Measurements from ENCODE around the gene SARNP. TPM values are rescaled to one million over a fixed set of nuclear protein-coding genes. Genes with fewer than 3 reads are reported as not detected.

The SARNP gene
- total and polyA plus RNA-seq, 9 donors = 48.0 to 89.3 (median 59.7) TPM

DNA sequence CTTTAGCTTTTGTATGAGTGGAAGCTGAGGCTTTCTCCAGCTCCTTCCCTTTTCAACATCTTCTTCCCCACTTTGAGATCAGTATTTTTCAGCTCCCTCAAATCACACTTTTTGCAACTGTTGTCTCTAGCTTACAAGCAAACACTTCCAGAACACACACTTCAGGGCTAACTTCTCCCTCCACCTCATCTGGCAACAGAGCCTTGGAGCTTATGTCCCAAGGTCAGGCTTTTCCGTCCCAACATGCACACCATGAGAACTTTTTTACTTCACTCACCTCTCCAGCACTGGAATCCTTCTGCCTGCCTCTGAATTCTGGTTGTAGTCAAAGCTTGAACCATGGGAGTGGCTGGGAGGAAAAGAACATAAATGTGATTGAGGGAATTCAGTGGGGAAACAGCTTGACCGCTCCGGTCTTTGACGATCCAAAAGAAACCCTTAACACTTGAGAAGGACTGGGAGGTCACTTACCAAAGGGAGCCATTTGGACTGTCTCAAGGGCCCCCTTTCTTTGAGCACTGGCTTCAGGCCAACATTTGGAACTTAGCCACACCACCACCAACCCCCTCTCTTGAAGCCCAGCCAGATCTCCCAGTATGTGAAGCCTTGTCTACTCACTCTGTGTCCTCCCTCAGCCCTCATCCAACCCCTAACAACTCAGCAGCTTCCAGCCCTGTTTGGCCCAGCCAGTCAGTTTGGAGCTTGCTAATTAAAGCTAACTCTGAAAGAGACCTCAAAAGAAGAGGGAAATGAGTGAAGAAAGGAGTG, 105.6 kb downstream of the SARNP start:
- H3K4me3 ChIP-seq = no peak overlapping the region
- intact Hi-C loops (cut with DNase I) = no loop called here
- H3K4me1 ChIP-seq (ENCODE audit: insufficient read depth) = peaks cover 12% of the 10 kb centered on the region
- H3K27ac ChIP-seq = no peak overlapping the region
- no peaks in the 10 kb centered on the region for H3K36me3 ChIP-seq
- H3K27me3 ChIP-seq = no peaks in the 10 kb centered on the region
- no peak for DNase-seq
- TF ChIP-seq, protein P1, sequence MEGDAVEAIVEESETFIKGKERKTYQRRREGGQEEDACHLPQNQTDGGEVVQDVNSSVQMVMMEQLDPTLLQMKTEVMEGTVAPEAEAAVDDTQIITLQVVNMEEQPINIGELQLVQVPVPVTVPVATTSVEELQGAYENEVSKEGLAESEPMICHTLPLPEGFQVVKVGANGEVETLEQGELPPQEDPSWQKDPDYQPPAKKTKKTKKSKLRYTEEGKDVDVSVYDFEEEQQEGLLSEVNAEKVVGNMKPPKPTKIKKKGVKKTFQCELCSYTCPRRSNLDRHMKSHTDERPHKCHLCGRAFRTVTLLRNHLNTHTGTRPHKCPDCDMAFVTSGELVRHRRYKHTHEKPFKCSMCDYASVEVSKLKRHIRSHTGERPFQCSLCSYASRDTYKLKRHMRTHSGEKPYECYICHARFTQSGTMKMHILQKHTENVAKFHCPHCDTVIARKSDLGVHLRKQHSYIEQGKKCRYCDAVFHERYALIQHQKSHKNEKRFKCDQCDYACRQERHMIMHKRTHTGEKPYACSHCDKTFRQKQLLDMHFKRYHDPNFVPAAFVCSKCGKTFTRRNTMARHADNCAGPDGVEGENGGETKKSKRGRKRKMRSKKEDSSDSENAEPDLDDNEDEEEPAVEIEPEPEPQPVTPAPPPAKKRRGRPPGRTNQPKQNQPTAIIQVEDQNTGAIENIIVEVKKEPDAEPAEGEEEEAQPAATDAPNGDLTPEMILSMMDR (IDR thresholded peaks at IDR 0.05) = no peak
- TF ChIP-seq POLR2A (IDR thresholded peaks at IDR 0.05) (no peak), EP300 (IDR thresholded peaks at IDR 0.05) (no peak)
- 20 to 44% (median 36%) methylated on average over 4 of the region's 4 CpGs for WGBS, 3 donors
- no peaks in the 10 kb centered on the region for H3K9me3 ChIP-seq

DNA sequence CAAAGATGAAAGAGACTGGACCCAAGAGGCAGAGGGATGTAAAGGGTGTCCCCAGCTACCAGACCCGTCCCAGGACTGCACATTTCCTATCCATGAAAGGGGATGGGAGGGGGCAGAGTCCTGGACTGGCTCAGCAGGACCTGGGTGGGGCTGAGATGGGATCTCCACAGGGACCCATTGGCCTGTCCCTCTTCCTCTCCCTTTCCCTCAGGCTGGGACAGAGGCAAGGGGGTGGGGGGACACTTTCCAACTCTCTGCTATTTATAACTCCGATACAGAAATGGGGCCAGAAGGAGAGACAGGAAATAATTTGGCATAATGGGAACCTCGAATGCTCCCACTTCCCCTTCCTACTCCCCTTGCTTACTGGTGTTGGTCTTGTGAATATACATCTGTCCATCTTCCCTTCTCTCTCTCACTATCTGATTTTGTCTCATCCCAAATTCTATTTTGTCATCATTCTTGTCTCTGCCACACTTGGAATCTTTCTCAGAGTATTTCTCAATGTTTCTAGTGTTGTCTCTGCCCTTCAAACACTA, 108.8 kb downstream of the SARNP start:
- no peak for TF ChIP-seq EP300 (IDR thresholded peaks at IDR 0.05)
- TF ChIP-seq POLR2A (IDR thresholded peaks at IDR 0.05) = no peak
- TF ChIP-seq, protein P1 (IDR thresholded peaks at IDR 0.05) = no peak
- H3K4me3 ChIP-seq = no peak overlapping the region
- no peaks in the 10 kb centered on the region for H3K27me3 ChIP-seq
- H3K27ac ChIP-seq = no peak overlapping the region
- intact Hi-C loops (cut with DNase I) = no loop called here
- H3K36me3 ChIP-seq = no peaks in the 10 kb centered on the region
- 11% methylated on average over 3 of the region's 3 CpGs for WGBS, 3 donors
- no peak for DNase-seq
- H3K4me1 ChIP-seq (ENCODE audit: insufficient read depth) = peaks cover 5% of the 10 kb centered on the region
- H3K9me3 ChIP-seq = no peaks in the 10 kb centered on the region

DNA sequence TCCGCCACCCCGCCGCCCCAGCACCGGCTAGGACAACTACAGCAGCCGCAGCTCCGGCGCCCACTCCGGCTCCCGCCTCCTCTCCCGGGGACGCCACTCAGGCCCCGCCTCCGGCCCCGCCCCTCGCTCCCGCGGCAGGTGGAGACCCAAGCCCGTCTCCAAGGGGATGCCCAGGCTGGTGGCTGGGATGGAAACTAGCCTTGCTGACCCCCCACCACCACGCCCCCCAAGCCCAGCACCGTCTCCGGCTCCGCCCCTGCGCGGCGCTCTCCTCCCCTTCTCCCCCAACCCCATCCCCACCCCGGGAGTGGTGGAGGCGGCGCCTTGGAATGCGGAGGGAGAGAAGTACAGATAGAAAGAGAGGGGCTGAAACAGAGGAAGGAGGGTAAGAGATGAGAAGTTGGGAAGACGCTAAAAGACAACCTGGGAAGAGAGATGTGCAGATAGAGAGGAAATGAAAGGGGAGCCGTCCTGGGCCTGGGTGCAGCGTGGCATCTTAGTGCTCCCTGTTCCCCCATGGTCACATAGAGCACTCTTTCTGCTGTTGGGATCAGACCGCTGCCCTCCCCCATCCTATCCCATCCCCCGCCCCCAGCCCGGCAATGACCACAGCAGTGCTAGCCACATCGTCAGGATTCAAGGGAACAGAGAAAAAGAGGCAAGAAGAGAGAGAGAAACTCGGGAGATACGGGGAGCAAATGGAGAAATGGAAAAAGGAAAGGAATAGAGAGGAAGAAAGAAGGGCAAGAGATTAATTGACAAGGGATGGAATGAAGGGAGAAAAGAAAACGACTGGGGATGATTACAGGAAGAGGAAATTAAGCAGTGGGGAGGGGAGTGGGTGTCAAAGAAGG, 109.5 kb downstream of the SARNP start, which contains the start of gene ITGA7:
Gene ITGA7, minus strand, starts transcription at position 64 of the 854 bp plus-strand sequence. CDS start 222 bp downstream, outside the sequence.
- intact Hi-C loops (cut with DNase I) = no loop called here

More for the DNA sequence above, 109.5 kb downstream of the SARNP start, which contains the start of gene ITGA7:
- H3K4me3 ChIP-seq = peak within 1 kb of the TSS; percentile 55
- WGBS, 3 donors = 1% methylated on average over 21 to 39 of the region's 39 CpGs
- H3K4me1 ChIP-seq (ENCODE audit: insufficient read depth) = peaks cover 5% of the 10 kb centered on the region
- no peaks in the 10 kb centered on the region for H3K27me3 ChIP-seq
- DNase-seq = peak; percentile 71 to 82 (median 80)
- no peaks in the 10 kb centered on the region for H3K36me3 ChIP-seq
- no peak for TF ChIP-seq POLR2A (IDR thresholded peaks at IDR 0.05)
- no peak for TF ChIP-seq EP300 (IDR thresholded peaks at IDR 0.05)
- TF ChIP-seq, protein P1 (IDR thresholded peaks at IDR 0.05) = no peak
- peak within 1 kb of the TSS in 1 of 2 donors; percentile 5 for H3K27ac ChIP-seq
- no peaks in the 10 kb centered on the region for H3K9me3 ChIP-seq

Small RNAs within 50 kb of the gene (small RNA-seq; reads per million reads assigned to genes)
- gene AC009779.1 = not detected
- gene RF00017 = not detected

Other genes starting within 250 kb of the SARNP start
- gene OR2AP1, start 245.3 kb downstream of the SARNP start, total RNA-seq = not detected
- gene OR2AP1, start 245.3 kb downstream of the SARNP start, polyA plus RNA-seq = not detected
- not detected for gene OR10P1, start 180.8 kb downstream of the SARNP start, total RNA-seq
- not detected for gene OR10P1, start 180.8 kb downstream of the SARNP start, polyA plus RNA-seq
- gene ITGA7, start 109.8 kb downstream of the SARNP start, total RNA-seq = 10 to 100 TPM in 5 of 7 donors, 1 to 10 TPM in 2; 4.9 to 69.6 (median 25.9) TPM
- gene ITGA7, start 109.8 kb downstream of the SARNP start, polyA plus RNA-seq = 10 to 100 TPM; 19.5 to 38.3 TPM
- gene BLOC1S1, start 101.7 kb downstream of the SARNP start, total RNA-seq = 100 to 1,000 TPM in 4 of 7 donors, 10 to 100 TPM in 3; 96.0 to 143 (median 120) TPM
- 100 to 1,000 TPM; 101 to 214 TPM for gene BLOC1S1, start 101.7 kb downstream of the SARNP start, polyA plus RNA-seq
- 1 to 10 TPM; 3.7 to 8.9 (median 7.2) TPM for gene RDH5, start 97.3 kb downstream of the SARNP start, total RNA-seq
- 1 to 10 TPM; 5.1 to 5.9 TPM for gene RDH5, start 97.3 kb downstream of the SARNP start, polyA plus RNA-seq
- 100 to 1,000 TPM; 406 to 954 (median 762) TPM for gene CD63, start 88.7 kb downstream of the SARNP start, total RNA-seq
- gene CD63, start 88.7 kb downstream of the SARNP start, polyA plus RNA-seq = 1,000 to 10,000 TPM in 1 of 2 donors, 100 to 1,000 TPM in 1; 676 to 1,943 TPM
- gene GDF11, start 74.6 kb downstream of the SARNP start, total RNA-seq = 10 to 100 TPM in 4 of 7 donors, 1 to 10 TPM in 3; 2.2 to 27.7 (median 12.3) TPM
- gene GDF11, start 74.6 kb downstream of the SARNP start, polyA plus RNA-seq = 1 to 10 TPM; 3.4 to 8.0 TPM
- gene ORMDL2, start 317 bp upstream of the SARNP start, total RNA-seq = 10 to 100 TPM in 6 of 7 donors, 1 to 10 TPM in 1; 8.6 to 38.9 (median 20.8) TPM
- gene ORMDL2, start 317 bp upstream of the SARNP start, polyA plus RNA-seq = 10 to 100 TPM; 15.7 to 35.5 TPM
- gene DNAJC14, start 11.9 kb upstream of the SARNP start, total RNA-seq = 10 to 100 TPM; 15.7 to 32.8 (median 23.0) TPM
- gene DNAJC14, start 11.9 kb upstream of the SARNP start, polyA plus RNA-seq = 10 to 100 TPM; 19.3 to 26.8 TPM
- 10 to 100 TPM in 6 of 7 donors, 1 to 10 TPM in 1; 3.6 to 42.7 (median 23.3) TPM for gene MMP19, start 25.2 kb upstream of the SARNP start, total RNA-seq
- 10 to 100 TPM; 11.3 to 23.3 TPM for gene MMP19, start 25.2 kb upstream of the SARNP start, polyA plus RNA-seq
- 10 to 100 TPM; 18.9 to 25.7 (median 21.7) TPM for gene PYM1, start 110.2 kb upstream of the SARNP start, total RNA-seq
- 10 to 100 TPM; 22.5 to 25.2 TPM for gene PYM1, start 110.2 kb upstream of the SARNP start, polyA plus RNA-seq
- 10 to 100 TPM; 13.3 to 50.1 (median 26.0) TPM for gene DGKA, start 113.4 kb upstream of the SARNP start, total RNA-seq
- gene DGKA, start 113.4 kb upstream of the SARNP start, polyA plus RNA-seq = 10 to 100 TPM; 15.7 to 40.4 TPM
- gene PMEL, start 148.3 kb upstream of the SARNP start, total RNA-seq = 10 to 100 TPM in 1 of 7 donors, 1 to 10 TPM in 6; 2.0 to 11.5 (median 3.7) TPM
- gene PMEL, start 148.3 kb upstream of the SARNP start, polyA plus RNA-seq = 1 to 10 TPM; 2.0 to 2.7 TPM
- gene CDK2, start 149.1 kb upstream of the SARNP start, total RNA-seq = 10 to 100 TPM; 18.3 to 33.9 (median 31.3) TPM
- gene CDK2, start 149.1 kb upstream of the SARNP start, polyA plus RNA-seq = 10 to 100 TPM; 21.7 to 21.8 TPM
- gene RAB5B, start 156.4 kb upstream of the SARNP start, total RNA-seq = 100 to 1,000 TPM in 5 of 7 donors, 10 to 100 TPM in 2; 60.4 to 136 (median 117) TPM
- gene RAB5B, start 156.4 kb upstream of the SARNP start, polyA plus RNA-seq = 100 to 1,000 TPM in 1 of 2 donors, 10 to 100 TPM in 1; 81.7 to 217 TPM
- gene SUOX, start 179.6 kb upstream of the SARNP start, total RNA-seq = 10 to 100 TPM; 22.1 to 39.4 (median 31.9) TPM
- gene SUOX, start 179.6 kb upstream of the SARNP start, polyA plus RNA-seq = 10 to 100 TPM; 18.0 to 34.2 TPM
- gene IKZF4, start 203.3 kb upstream of the SARNP start, total RNA-seq = 10 to 100 TPM in 5 of 7 donors, 1 to 10 TPM in 2; 4.0 to 33.2 (median 20.0) TPM
- 10 to 100 TPM in 1 of 2 donors, 1 to 10 TPM in 1; 6.2 to 12.5 TPM for gene IKZF4, start 203.3 kb upstream of the SARNP start, polyA plus RNA-seq
- gene RPS26, start 224.2 kb upstream of the SARNP start, total RNA-seq = 1,000 to 10,000 TPM in 1 of 7 donors, 100 to 1,000 TPM in 2, 10 to 100 TPM in 4; 16.2 to 2,562 (median 59.7) TPM
- gene RPS26, start 224.2 kb upstream of the SARNP start, polyA plus RNA-seq = 1,000 to 10,000 TPM in 1 of 2 donors, 100 to 1,000 TPM in 1; 198 to 1,468 TPM